IPS DF 6.9 (cell line): ENCODE results near the gene RPH3AL.
A peak's percentile ranks its signal among the peaks of the same experiment; 100 is the strongest.

Experiments
- DNase-seq: peaks from one replicate; pipeline ENCODE4 v3.0.0-alpha.2; 2013; ENCODE audit warnings: low read depth, low spot score
- H3K27ac ChIP-seq: one replicate; pipeline ENCODE4 v1.5.1; 2013; ENCODE audit warnings: low read length, control low read depth
- H3K27me3 ChIP-seq: 2 replicates; pipeline ENCODE4 v1.6.1; 2013; ENCODE audit warnings: mild to moderate bottlenecking, low read length; ENCODE audit not compliant: control insufficient read depth, insufficient read depth
- H3K36me3 ChIP-seq: 2 replicates; pipeline ENCODE4 v1.6.1; 2013; ENCODE audit warnings: low read length; ENCODE audit not compliant: control insufficient read depth, insufficient read depth
- H3K4me1 ChIP-seq: 2 replicates; pipeline ENCODE4 v1.6.1; 2013; ENCODE audit warnings: low read length; ENCODE audit not compliant: control insufficient read depth, insufficient read depth
- H3K4me3 ChIP-seq: 2 replicates; pipeline ENCODE4 v1.5.1; 2013; ENCODE audit warnings: mild to moderate bottlenecking, low read length
- H3K9me3 ChIP-seq: 2 replicates; pipeline ENCODE4 v1.6.1; 2013; ENCODE audit warnings: low read length, inconsistent platforms; ENCODE audit not compliant: control insufficient read depth, insufficient read depth
- whole genome bisulfite sequencing: extraction: QIAGEN DNeasy Blood & Tissue Kit; methylation state at CpG from one replicate; pipeline ENCODE4 v1.1.7; 2013; ENCODE audit warnings: mixed read lengths, missing lambda C conversion rate; ENCODE audit not compliant: insufficient read length, insufficient coverage; 5-methylcytosine and 5-hydroxymethylcytosine counted together

The RPH3AL gene

GRCh38 chr17:182050-182751 lies 170.4 kb downstream of the RPH3AL start:
- Histone ChIP-seq H3K9me3 (no peaks in the 10 kb centered on the region), H3K36me3 (no peaks in the 10 kb centered on the region), H3K4me1 (peaks cover 5% of the 10 kb centered on the region), H3K27ac (no peak overlapping the region), H3K27me3 (peaks cover 11% of the 10 kb centered on the region), H3K4me3 (peak overlapping the region; percentile 31; the same call in 1 of the 2 replicates)
- DNase-seq: no peak
- WGBS: no CpG with 5 or more reads among the region's 18 CpGs

- no peak within 1 kb of the TSS for H3K27ac ChIP-seq
- peaks cover 11% of the 10 kb centered on the region for H3K27me3 ChIP-seq
- H3K4me1 ChIP-seq: peaks cover 5% of the 10 kb centered on the region
- H3K9me3 ChIP-seq: no peaks in the 10 kb centered on the region
- no peaks in the 10 kb centered on the region for H3K36me3 ChIP-seq
- WGBS: no CpG with 5 or more reads among the region's 120 CpGs
- no peak for DNase-seq
- H3K4me3 ChIP-seq: peak within 1 kb of the TSS; percentile 42; the same call in 1 of the 2 replicates
Observed at GRCh38 chr17:181245-182049, 171.2 kb downstream of the RPH3AL start, which contains the start of gene DOC2B. Gene DOC2B (minus strand): TSS chr17:181650. CDS start chr17:181479, 171 bp downstream.

GRCh38 chr17:180381-181244 lies 172.0 kb downstream of the RPH3AL start:
- Histone ChIP-seq H3K4me3 (peak overlapping the region; percentile 42; the same call in 1 of the 2 replicates), H3K4me1 (peaks cover 5% of the 10 kb centered on the region), H3K9me3 (no peaks in the 10 kb centered on the region), H3K27me3 (peaks cover 11% of the 10 kb centered on the region), H3K36me3 (no peaks in the 10 kb centered on the region), H3K27ac (no peak overlapping the region)
- WGBS: no CpG with 5 or more reads among the region's 112 CpGs
- no peak for DNase-seq

- Histone ChIP-seq H3K9me3 (no peaks in the 10 kb centered on the region), H3K27me3 (peaks cover 11% of the 10 kb centered on the region), H3K4me3 (peak overlapping the region; percentile 42; the same call in 1 of the 2 replicates), H3K36me3 (no peaks in the 10 kb centered on the region), H3K4me1 (peaks cover 5% of the 10 kb centered on the region), H3K27ac (no peak overlapping the region)
- no CpG with 5 or more reads among the region's 32 CpGs for WGBS
- DNase-seq: no peak
Observed at GRCh38 chr17:179781-180380, 172.7 kb downstream of the RPH3AL start.

GRCh38 chr17:179066-179432 lies 173.6 kb downstream of the RPH3AL start:
- Histone ChIP-seq H3K36me3 (no peaks in the 10 kb centered on the region), H3K9me3 (no peaks in the 10 kb centered on the region), H3K27me3 (peaks cover 11% of the 10 kb centered on the region), H3K4me1 (peaks cover 5% of the 10 kb centered on the region), H3K4me3 (no peak overlapping the region), H3K27ac (no peak overlapping the region)
- DNase-seq: no peak
- WGBS: no CpG with 5 or more reads among the region's 5 CpGs

GRCh38 chr17:178292-179065 lies 174.1 kb downstream of the RPH3AL start:
- Histone ChIP-seq H3K27ac (no peak overlapping the region), H3K4me1 (peaks cover 5% of the 10 kb centered on the region), H3K27me3 (peaks cover 11% of the 10 kb centered on the region), H3K4me3 (no peak overlapping the region), H3K36me3 (no peaks in the 10 kb centered on the region), H3K9me3 (no peaks in the 10 kb centered on the region)
- no CpG with 5 or more reads among the region's 12 CpGs for WGBS
- no peak for DNase-seq

- H3K4me1 ChIP-seq: peaks cover 5% of the 10 kb centered on the region
- H3K9me3 ChIP-seq: no peaks in the 10 kb centered on the region
- no peak overlapping the region for H3K27ac ChIP-seq
- no peak for DNase-seq
- WGBS: no CpG with 5 or more reads among the region's 6 CpGs
- H3K4me3 ChIP-seq: no peak overlapping the region
- H3K36me3 ChIP-seq: no peaks in the 10 kb centered on the region
- H3K27me3 ChIP-seq: peaks cover 9% of the 10 kb centered on the region
Observed at GRCh38 chr17:177762-178161, 174.8 kb downstream of the RPH3AL start.

- Histone ChIP-seq H3K27me3 (peaks cover 7% of the 10 kb centered on the region), H3K4me1 (peaks cover 4% of the 10 kb centered on the region), H3K9me3 (no peaks in the 10 kb centered on the region), H3K4me3 (no peak overlapping the region), H3K36me3 (no peaks in the 10 kb centered on the region; the same call in 1 of the 2 replicates), H3K27ac (no peak overlapping the region)
- no peak for DNase-seq
- no CpG with 5 or more reads among the region's 3 CpGs for WGBS
Observed at GRCh38 chr17:177155-177554, 175.5 kb downstream of the RPH3AL start.

GRCh38 chr17:173166-173911 lies 179.3 kb downstream of the RPH3AL start:
- Histone ChIP-seq H3K4me3 (no peak overlapping the region), H3K4me1 (no peaks in the 10 kb centered on the region), H3K27ac (no peak overlapping the region), H3K36me3 (no peaks in the 10 kb centered on the region; the same call in 1 of the 2 replicates), H3K9me3 (no peaks in the 10 kb centered on the region), H3K27me3 (no peaks in the 10 kb centered on the region)
- DNase-seq: no peak
- no CpG with 5 or more reads among the region's 10 CpGs for WGBS
